GM12891 (cell line): Measurements from ENCODE around the gene USP4.

Experiments used
- PAX5 ChIP-seq: IDR thresholded peaks from 2 replicates; pipeline ENCODE4 v1.6.1; 2011; ENCODE audit warnings: low read length, moderate library complexity, mild to moderate bottlenecking; ENCODE audit not compliant: insufficient read depth, severe bottlenecking
- POLR2A ChIP-seq: IDR thresholded peaks from 2 replicates; pipeline ENCODE4 v1.6.1; 2011; ENCODE audit warnings: low read depth, low read length, control low read depth
- POLR2AphosphoS5 ChIP-seq: IDR thresholded peaks from 2 replicates; pipeline ENCODE4 v1.6.1; 2011; ENCODE audit warnings: low read depth, low read length, control low read depth
- POU2F2 ChIP-seq: IDR thresholded peaks from 2 replicates; pipeline ENCODE4 v1.6.1; 2011; ENCODE audit warnings: low read depth, mild to moderate bottlenecking, control low read depth, low read length, moderate library complexity
- SPI1 ChIP-seq: IDR thresholded peaks from 2 replicates; pipeline ENCODE4 v1.6.1; 2011; ENCODE audit warnings: low read depth, low read length, control low read depth
- TAF1 ChIP-seq: IDR thresholded peaks from 2 replicates; pipeline ENCODE4 v1.6.1; 2011; ENCODE audit warnings: low read depth, low read length, control low read depth

- TF ChIP-seq TAF1 (no peak), POLR2AphosphoS5 (no peak), POU2F2 (no peak), POLR2A (no peak), SPI1 (no peak), PAX5 (no peak)
Measured at GRCh38 chr3:49278548-49278947, 61.3 kb downstream of the USP4 start.
